A673 (cell line): Measurements from ENCODE around the gene UNC5A. TPM values are rescaled to one million over a fixed set of nuclear protein-coding genes. Genes with fewer than 3 reads are reported as not detected.

Source experiments
- BruUV-seq: library from RNA; stranded (reverse); fragments of 400-500 nt; replicated peaks from 2 replicates; lab custom pipeline; 2021; lab: Mats Ljungman, UMichigan
- CTCF ChIA-PET: fragments of 300-600 bp; sonication (Branson Sonifier 250); formaldehyde crosslinking; loops from one replicate; lab custom pipeline; 2022; ENCODE audit warnings: antibody characterized with exemption; lab: Charles Lee
- POLR2A ChIA-PET: fragments of 300-600 bp; sonication (Branson Sonifier 250); formaldehyde crosslinking; loops from one replicate; lab custom pipeline; 2022; ENCODE audit warnings: antibody characterized with exemption; ENCODE audit not compliant: low non-redundant PET; lab: Charles Lee
- DNase-seq: peaks from one replicate; pipeline ENCODE4 v3.0.0-alpha.2; 2015; ENCODE audit warnings: low spot score
- H3K27ac ChIP-seq: fragments of 200-600 bp; sonication (generic); 2 replicates; pipeline ENCODE4 v1.5.1; 2016; ENCODE audit warnings: mixed run types, low read depth, mild to moderate bottlenecking, mixed read lengths, antibody characterized with exemption, low read length; ENCODE audit not compliant: poor library complexity, severe bottlenecking
- H3K27me3 ChIP-seq: fragments of 200-600 bp; sonication (generic); replicated peaks from 2 replicates; pipeline ENCODE4 v1.6.1; 2017; ENCODE audit warnings: mixed run types, low read depth, mild to moderate bottlenecking, mixed read lengths, antibody characterized with exemption, low read length; ENCODE audit not compliant: insufficient read depth, poor library complexity
- H3K36me3 ChIP-seq: fragments of 200-600 bp; sonication (generic); 2 replicates; pipeline ENCODE4 v1.6.1; 2016; ENCODE audit warnings: mixed run types, mild to moderate bottlenecking, mixed read lengths, antibody characterized with exemption, low read length; ENCODE audit not compliant: insufficient read depth, poor library complexity, severe bottlenecking
- H3K4me1 ChIP-seq: fragments of 200-600 bp; sonication (generic); 2 replicates; pipeline ENCODE4 v1.6.1; 2017; ENCODE audit warnings: mixed run types, mild to moderate bottlenecking, mixed read lengths, antibody characterized with exemption, low read length; ENCODE audit not compliant: insufficient read depth, poor library complexity, severe bottlenecking
- H3K4me3 ChIP-seq: fragments of 200-600 bp; sonication (generic); 2 replicates; pipeline ENCODE4 v1.5.1; 2016; ENCODE audit warnings: low read depth, mixed run types, mild to moderate bottlenecking, mixed read lengths, low read length; ENCODE audit not compliant: poor library complexity, severe bottlenecking
- H3K9me3 ChIP-seq: fragments of 200-600 bp; sonication (generic); 2 replicates; pipeline ENCODE4 v1.6.1; 2016; ENCODE audit warnings: mixed run types, low read depth, mild to moderate bottlenecking, mixed read lengths, antibody characterized with exemption, low read length; ENCODE audit not compliant: poor library complexity, severe bottlenecking
- EZH2 ChIP-seq: fragments of 200-600 bp; sonication (generic); IDR thresholded peaks from 2 replicates; pipeline ENCODE4 v1.6.1; 2017; ENCODE audit warnings: borderline replicate concordance, low read depth, mild to moderate bottlenecking, mixed read lengths, antibody characterized with exemption, low read length; ENCODE audit not compliant: poor library complexity, severe bottlenecking
- intact Hi-C: fragments of 100-400 bp; cut with micrococcal nuclease; formaldehyde crosslinking; loops from one replicate; pipeline ENCODE4 v1.10.0; 2022; ENCODE audit not compliant: unreplicated experiment
- total RNA-seq: library from RNA; stranded (reverse); gene quantifications from 2 replicates; pipeline ENCODE4 v1.2.3, GENCODE V29; 2021
- TF ChIP-seq, protein P1 (sequence below): fragments of 300-800, 200-600 bp; sonication (generic); conservative IDR thresholded peaks from 2 replicates; pipeline ENCODE4 v1.5.1; 2017; ENCODE audit warnings: low read depth, mild to moderate bottlenecking, antibody characterized with exemption, low read length, moderate library complexity, mixed read lengths

Gene UNC5A
- total RNA-seq, 1 experiment from 2014 or later: 7.5 TPM

DNA sequence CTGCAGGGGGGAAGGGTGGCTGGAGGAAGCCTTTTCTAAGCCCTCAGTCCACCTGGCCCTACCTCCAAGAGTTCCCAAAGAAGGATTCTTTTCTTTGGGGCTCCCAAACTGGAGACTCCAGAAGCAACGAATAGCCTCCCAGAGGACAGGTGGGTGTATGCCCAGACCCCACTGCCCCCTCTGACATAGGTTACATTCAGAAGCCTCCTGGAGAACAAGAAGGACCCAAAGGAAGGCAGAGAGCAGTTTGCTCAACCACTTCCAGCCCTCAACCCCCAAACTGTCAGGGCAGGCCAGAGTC, 78.5 kb downstream of the UNC5A start:
- intact Hi-C loops: no loop called here
- ChIA-PET CTCF (no interaction called here), POLR2A (no interaction called here)
- no peaks in the 10 kb centered on the region for H3K27me3 ChIP-seq
- H3K4me3 ChIP-seq: no peak overlapping the region
- no peak for TF ChIP-seq EZH2
- TF ChIP-seq, protein P1, sequence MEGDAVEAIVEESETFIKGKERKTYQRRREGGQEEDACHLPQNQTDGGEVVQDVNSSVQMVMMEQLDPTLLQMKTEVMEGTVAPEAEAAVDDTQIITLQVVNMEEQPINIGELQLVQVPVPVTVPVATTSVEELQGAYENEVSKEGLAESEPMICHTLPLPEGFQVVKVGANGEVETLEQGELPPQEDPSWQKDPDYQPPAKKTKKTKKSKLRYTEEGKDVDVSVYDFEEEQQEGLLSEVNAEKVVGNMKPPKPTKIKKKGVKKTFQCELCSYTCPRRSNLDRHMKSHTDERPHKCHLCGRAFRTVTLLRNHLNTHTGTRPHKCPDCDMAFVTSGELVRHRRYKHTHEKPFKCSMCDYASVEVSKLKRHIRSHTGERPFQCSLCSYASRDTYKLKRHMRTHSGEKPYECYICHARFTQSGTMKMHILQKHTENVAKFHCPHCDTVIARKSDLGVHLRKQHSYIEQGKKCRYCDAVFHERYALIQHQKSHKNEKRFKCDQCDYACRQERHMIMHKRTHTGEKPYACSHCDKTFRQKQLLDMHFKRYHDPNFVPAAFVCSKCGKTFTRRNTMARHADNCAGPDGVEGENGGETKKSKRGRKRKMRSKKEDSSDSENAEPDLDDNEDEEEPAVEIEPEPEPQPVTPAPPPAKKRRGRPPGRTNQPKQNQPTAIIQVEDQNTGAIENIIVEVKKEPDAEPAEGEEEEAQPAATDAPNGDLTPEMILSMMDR: no peak
- no peak overlapping the region for H3K27ac ChIP-seq
- H3K9me3 ChIP-seq: no peaks in the 10 kb centered on the region
- BruUV-seq: no TSS peak
- H3K36me3 ChIP-seq: no peaks in the 10 kb centered on the region
- no peaks in the 10 kb centered on the region for H3K4me1 ChIP-seq
- no peak for DNase-seq

DNA sequence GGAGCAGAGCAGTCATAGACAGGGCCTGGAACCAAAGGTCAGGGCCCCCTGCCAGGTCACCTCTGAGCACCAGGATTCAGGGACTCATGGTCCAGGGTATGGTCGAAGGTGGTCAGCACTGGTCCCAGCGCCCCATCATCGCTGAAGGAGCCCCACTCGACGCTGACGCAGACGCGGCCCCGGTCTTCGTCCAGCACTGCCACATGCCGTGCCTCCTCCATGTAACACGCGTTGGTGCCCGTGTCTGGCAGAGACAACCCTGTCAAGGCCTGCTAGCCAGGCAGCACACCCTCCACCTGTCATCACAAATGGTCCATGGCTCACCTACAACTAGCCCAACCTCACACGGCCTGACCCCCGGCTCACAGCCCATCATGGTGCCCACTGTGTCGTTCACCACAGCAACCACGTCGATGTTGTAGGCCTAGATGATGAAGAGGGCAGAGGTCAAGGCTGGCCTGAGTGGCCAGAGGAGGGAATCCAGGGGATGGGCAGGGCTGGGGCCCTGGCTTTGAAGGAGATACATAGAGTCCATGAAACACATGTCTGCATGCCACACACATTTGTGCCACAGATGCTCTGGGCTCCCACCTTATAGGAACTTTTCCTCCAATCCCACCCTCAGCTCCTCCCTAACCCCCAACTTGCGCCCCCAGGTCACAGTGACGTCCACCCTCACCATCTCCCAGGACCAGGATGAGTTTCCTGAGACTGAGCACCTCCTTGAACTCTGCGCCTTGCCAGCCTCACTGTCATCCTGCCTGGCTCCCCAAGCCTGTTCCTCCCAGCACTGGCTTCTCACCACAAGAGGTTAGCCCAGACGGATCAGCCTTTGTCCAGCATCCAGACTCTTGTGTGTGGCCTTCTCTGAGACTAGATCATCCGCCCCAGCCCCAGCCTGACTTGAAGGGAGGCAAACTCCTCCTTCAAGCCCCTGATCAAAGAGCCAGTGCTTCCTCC, 79.2 kb downstream of the UNC5A start:
- H3K4me1 ChIP-seq: no peaks in the 10 kb centered on the region
- DNase-seq: no peak
- no peaks in the 10 kb centered on the region for H3K9me3 ChIP-seq
- no peak for TF ChIP-seq EZH2
- TF ChIP-seq, protein P1: no peak
- H3K27me3 ChIP-seq: no peaks in the 10 kb centered on the region
- ChIA-PET POLR2A (no interaction called here), CTCF (no interaction called here)
- no TSS peak for BruUV-seq
- intact Hi-C loops: no loop called here
- H3K36me3 ChIP-seq: no peaks in the 10 kb centered on the region
- H3K27ac ChIP-seq: no peak overlapping the region
- no peak overlapping the region for H3K4me3 ChIP-seq

DNA sequence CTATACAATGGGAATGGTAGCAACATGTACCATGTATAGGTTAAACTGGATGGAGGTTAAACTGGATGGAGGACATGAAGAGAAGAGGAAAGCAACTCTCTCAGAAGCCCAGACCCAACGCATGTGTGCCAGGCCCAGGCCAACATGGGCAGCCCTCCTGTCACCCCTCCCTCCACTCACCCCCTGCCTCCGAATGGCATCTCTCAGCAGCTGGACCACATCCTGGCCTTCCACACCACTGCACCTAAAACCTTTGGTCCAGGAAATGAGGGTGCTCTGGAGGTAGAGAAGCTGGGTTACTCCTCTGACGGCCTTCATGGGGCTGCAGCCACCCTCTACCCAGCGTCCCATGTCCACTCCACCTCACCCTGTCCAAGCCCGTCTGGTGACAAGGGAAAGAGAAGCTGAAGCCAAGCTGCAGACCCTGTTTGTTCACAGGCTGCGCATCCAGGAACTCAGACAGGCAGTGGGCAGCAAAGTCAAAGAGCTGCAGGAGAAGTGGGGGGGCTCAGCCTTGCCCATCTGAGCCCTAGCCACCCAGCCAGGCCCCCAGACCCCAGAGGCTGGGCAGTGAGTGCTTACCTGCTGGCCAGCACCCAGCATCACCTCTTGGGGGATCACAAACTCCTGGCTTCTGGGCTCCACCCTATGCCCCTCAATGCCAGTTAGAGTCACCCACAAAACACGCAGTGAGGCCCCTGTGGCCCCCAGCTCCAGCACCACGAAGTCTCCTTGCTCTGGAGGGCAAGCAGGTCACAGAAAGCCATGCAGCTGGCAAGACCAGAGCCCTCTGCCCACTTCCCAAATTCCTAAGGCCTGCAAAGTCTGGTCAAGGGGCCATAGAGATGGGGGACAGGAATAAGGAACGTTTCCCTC, 80.3 kb downstream of the UNC5A start:
- no peak for TF ChIP-seq EZH2
- Histone ChIP-seq H3K27me3 (no peaks in the 10 kb centered on the region), H3K4me1 (no peaks in the 10 kb centered on the region), H3K4me3 (no peak overlapping the region), H3K36me3 (no peaks in the 10 kb centered on the region), H3K9me3 (no peaks in the 10 kb centered on the region), H3K27ac (no peak overlapping the region)
- ChIA-PET CTCF (no interaction called here), POLR2A (no interaction called here)
- intact Hi-C loops: no loop called here
- BruUV-seq: no TSS peak
- DNase-seq: no peak
